GM18505 (cell line): Measurements from ENCODE around the gene BEND3.
"Not testable (repeated sequence)": the region's sequence is repeated elsewhere in the genome, so short reads cannot be mapped to it uniquely, and the experiment has no call there.

Experiments used
- ATAC-seq: cut with Tn5 transposase; IDR thresholded peaks from one replicate; pipeline ENCODE4 v1.9.1; 2021; ENCODE audit not compliant: unreplicated experiment
- POLR2A ChIP-seq: IDR thresholded peaks from 4 replicates; pipeline ENCODE4 v1.6.1; 2011; ENCODE audit warnings: borderline replicate concordance; ENCODE audit not compliant: insufficient read depth, insufficient read length; ENCODE audit errors: extremely low read depth

Gene BEND3

GRCh38 chr6:107129370-107129925 is 14.1 kb upstream of the BEND3 start:
- no peak for ATAC-seq
- TF ChIP-seq POLR2A: no peak

GRCh38 chr6:107128577-107128976 is 13.3 kb upstream of the BEND3 start:
- ATAC-seq: no peak
- no peak for TF ChIP-seq POLR2A

- TF ChIP-seq POLR2A: no peak
- no peak for ATAC-seq
Observed at GRCh38 chr6:107128175-107128574, 12.9 kb upstream of the BEND3 start.

GRCh38 chr6:107125771-107126170 is 10.5 kb upstream of the BEND3 start:
- no peak for ATAC-seq
- TF ChIP-seq POLR2A: no peak

GRCh38 chr6:107124934-107125348 is 9.6 kb upstream of the BEND3 start:
- TF ChIP-seq POLR2A: no peak
- ATAC-seq: peak; percentile 76

- no peak for TF ChIP-seq POLR2A
- ATAC-seq: no peak
Observed at GRCh38 chr6:107123501-107123900, 8.2 kb upstream of the BEND3 start.

GRCh38 chr6:107122748-107123147 is 7.4 kb upstream of the BEND3 start:
- no peak for ATAC-seq
- no peak for TF ChIP-seq POLR2A

- TF ChIP-seq POLR2A: no peak
- ATAC-seq: no peak
Observed at GRCh38 chr6:107121964-107122495, 6.7 kb upstream of the BEND3 start.

GRCh38 chr6:107121266-107121665 is 6.0 kb upstream of the BEND3 start:
- ATAC-seq: no peak
- no peak for TF ChIP-seq POLR2A

- TF ChIP-seq POLR2A: no peak
- no peak for ATAC-seq
Observed at GRCh38 chr6:107120404-107120803, 5.1 kb upstream of the BEND3 start.

- no peak for ATAC-seq
- no peak for TF ChIP-seq POLR2A
Observed at GRCh38 chr6:107118976-107119375, 3.7 kb upstream of the BEND3 start.

- ATAC-seq: not testable (repeated sequence)
Observed at GRCh38 chr6:107118540-107118939, 3.2 kb upstream of the BEND3 start.

GRCh38 chr6:107116931-107117330 is 1.6 kb upstream of the BEND3 start:
- no peak for ATAC-seq
- TF ChIP-seq POLR2A: no peak

- TF ChIP-seq POLR2A: no peak
- ATAC-seq: no peak
Observed at GRCh38 chr6:107116328-107116892, 1.1 kb upstream of the BEND3 start.
